GM08714 (cell line): ENCODE measurements around the gene GLRX.
"Not testable (repeated sequence)": the region's sequence is repeated elsewhere in the genome, so short reads cannot be mapped to it uniquely, and the experiment has no call there.

ENCODE experiments used
- H3K4me3 ChIP-seq: fragments of 200-500 bp; sonication (Bioruptor generic); 2 replicates; pipeline ENCODE4 v1.5.1; 2014; ENCODE audit warnings: mild to moderate bottlenecking, low read length, inconsistent platforms
- ZNF274 ChIP-seq: IDR thresholded peaks from 2 replicates; pipeline ENCODE4 v1.6.1; 2012; ENCODE audit warnings: mild to moderate bottlenecking, low read depth, low read length

GLRX gene

DNA sequence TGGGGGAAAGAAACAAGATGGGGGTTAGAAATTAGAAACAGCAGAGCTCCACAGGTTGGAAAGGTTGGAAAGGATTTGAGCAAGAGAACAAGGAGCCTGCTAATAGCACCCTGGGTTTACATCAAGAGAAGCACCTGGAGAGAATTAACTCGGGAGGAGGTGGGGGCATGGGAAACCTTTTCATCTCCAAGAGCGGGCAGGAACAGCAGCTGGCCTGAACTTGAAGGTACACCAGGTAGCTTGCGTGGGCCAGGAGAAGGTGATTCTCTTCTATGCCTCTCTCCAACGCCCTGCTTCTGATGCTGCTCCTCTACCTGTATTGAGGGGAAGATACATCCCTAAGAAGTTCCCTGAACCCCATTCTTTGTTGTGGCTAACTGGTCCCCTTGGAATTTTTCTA lies 37.1 kb upstream of the GLRX start:
- TF ChIP-seq ZNF274 = no peak
- no peak overlapping the region for H3K4me3 ChIP-seq

GRCh38 chr5:95858661-95859595 lies 36.4 kb upstream of the GLRX start:
- H3K4me3 ChIP-seq = no peak overlapping the region
- no peak for TF ChIP-seq ZNF274

- TF ChIP-seq ZNF274 = no peak
- no peak overlapping the region for H3K4me3 ChIP-seq
Measured at GRCh38 chr5:95858023-95858461, 35.5 kb upstream of the GLRX start.

DNA sequence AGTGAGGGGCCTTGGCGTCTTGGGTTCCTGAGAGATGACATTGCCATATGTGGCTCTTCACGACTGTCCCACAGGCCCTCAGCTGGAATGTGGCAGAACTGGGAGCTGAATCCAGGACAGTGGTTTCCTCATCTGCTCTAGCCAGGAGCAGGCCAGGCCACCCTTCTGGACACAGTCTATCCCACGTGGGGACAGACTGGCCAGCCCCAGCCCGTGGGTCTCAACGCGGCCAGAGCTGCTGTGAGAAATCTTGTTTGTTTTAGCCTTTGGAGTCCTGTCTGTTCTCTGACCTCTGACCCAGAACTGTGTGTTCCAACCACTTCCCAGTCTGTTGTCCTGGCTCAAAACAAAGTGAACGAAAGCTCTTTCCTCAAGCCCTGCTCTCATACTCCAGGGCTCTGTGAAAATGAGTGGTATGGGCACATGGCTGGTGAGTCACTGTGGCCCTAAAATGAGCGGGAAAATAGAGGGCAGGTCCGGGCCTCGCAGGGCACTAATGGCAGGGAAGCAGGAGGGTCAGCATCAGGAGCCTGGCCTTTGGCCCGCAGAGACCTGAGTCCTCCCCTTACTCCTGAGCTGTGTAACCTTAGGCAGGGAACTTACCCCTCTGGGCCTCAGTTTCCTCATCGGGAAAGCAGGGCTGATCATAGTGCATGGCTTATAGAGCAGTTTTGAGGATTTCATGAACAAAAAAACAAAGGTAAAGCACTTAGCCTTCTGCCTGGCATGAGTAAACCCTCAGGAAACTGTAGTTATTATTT lies 34.8 kb upstream of the GLRX start:
- H3K4me3 ChIP-seq = no peak overlapping the region
- TF ChIP-seq ZNF274 = no peak

DNA sequence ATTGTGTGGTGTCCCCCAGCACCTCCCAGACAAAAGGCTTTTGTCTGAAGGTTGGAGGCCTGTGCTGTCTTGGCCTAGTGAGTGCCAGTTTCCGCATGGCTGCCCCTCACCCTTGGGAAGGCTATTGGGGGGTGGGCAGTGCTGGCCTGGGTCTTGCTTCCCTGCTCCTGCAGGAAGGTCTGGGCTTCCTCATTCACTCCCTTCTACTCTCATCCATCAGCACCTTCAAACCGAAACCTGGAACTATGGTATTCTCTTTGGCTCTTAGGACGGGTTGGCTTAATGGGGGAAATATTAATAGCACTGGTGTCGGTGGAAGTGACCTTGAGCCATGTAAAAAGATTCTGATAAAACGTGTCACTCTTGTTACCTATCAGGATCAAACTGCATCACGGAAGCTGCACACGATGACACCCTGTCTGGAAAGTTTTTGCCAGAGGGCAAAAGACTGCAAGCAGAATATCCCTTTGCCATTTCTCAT lies 34.0 kb upstream of the GLRX start:
- H3K4me3 ChIP-seq = no peak overlapping the region
- no peak for TF ChIP-seq ZNF274

GRCh38 chr5:95853490-95853889 lies 31.0 kb upstream of the GLRX start:
- no peak for TF ChIP-seq ZNF274
- no peak overlapping the region for H3K4me3 ChIP-seq

DNA sequence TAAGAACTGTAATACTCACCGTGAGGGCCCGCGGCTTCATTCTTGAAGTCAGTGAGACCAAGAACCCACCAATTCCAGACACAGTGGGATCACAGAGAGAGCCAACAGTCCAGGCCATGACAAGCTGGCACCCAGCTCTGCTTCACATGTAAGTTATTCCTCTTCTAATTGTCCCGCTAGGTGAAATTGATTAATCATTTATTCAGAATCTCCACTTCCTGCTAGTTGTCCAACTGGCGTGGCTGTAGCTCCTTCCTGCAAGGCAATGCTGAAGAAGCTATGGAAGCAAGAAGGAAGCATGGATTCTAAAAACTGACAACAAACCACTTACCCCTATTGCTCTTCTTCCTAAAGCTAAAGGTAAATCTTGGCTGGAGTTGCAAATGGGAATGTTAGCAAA lies 30.0 kb upstream of the GLRX start:
- no peak overlapping the region for H3K4me3 ChIP-seq
- TF ChIP-seq ZNF274 = no peak

GRCh38 chr5:95851141-95851540 lies 28.6 kb upstream of the GLRX start:
- H3K4me3 ChIP-seq = not testable (repeated sequence)

DNA sequence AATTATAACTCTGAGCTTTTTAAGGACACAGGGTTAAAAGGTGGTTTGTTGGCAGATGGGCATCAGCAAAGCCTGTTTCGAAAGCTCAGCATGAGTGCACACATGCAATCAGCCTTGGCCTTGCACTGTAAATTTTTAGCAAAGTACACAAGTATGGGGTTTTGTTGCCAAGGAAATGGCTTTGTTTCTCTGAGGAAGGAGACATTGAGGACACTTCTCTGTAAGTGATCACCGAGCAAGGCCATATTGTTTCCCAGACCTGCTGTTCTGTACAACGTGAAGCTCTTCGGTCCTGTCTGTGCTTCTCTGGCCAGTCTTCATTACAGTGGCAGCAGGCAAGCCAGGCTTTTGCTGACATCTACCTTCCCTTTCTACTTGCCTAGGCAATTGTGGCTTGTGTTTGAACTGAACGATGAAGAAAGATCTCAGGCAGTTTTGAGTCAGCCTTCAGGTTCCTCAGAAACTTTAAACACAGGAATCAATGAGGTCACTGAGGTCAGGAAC lies 27.9 kb upstream of the GLRX start:
- no peak overlapping the region for H3K4me3 ChIP-seq
- TF ChIP-seq ZNF274 = no peak

DNA sequence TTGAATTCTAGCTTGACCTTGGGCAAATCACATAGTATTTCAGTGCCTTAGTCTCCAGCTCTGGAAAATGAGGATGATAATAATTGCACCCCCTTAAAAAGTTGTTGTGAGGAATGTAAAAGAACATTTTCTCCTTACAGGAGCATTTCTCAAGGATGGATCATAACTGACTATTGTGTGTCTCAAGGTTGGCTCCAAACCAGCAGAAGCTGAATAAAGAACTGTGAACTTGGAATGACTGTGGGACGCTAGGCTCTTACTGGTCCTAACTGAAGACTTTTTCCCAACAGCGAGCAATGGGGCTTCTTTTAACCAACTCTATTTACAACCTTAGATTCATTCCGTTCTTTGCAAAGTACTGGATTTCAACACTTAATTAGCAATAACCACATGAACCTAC lies 26.2 kb upstream of the GLRX start:
- TF ChIP-seq ZNF274 = no peak
- no peak overlapping the region for H3K4me3 ChIP-seq

GRCh38 chr5:95847261-95847592 lies 24.7 kb upstream of the GLRX start:
- no peak for TF ChIP-seq ZNF274
- no peak overlapping the region for H3K4me3 ChIP-seq

DNA sequence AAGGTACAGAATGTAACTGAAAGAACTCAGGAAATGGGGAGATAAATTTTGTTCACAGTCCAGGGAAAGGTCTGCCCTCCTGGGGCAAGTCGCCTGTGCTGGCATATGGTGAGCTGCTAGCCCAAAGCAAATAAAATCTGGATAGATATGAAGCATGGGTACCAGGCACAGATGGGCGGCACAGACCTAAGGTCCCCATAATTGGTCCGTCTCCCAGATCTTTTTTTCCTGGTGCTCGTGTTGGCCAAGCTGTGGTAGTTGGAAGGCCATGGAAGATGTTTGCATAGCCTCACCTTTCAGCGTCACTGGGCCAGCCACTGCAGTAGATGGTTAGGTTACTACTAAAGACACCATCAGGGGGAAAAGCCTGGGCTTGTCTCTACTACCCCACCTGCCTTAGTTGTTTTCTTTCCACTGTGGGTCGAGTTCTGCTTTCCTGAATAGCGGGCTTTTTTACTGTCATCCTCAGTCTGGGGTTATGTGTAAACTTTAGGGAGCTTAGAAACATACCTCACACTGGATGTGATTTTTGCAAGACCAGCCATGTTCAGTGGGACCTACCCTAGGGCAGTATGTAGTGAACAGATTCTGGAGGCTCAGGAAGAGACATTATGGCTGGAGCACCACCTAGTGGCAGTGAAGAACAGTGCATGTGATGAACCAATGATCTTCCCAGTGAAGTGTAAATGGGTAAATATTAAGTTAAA lies 24.2 kb upstream of the GLRX start:
- no peak for TF ChIP-seq ZNF274
- H3K4me3 ChIP-seq = no peak overlapping the region

- no peak overlapping the region for H3K4me3 ChIP-seq
- TF ChIP-seq ZNF274 = no peak
Measured at GRCh38 chr5:95845391-95845790, 22.9 kb upstream of the GLRX start.

DNA sequence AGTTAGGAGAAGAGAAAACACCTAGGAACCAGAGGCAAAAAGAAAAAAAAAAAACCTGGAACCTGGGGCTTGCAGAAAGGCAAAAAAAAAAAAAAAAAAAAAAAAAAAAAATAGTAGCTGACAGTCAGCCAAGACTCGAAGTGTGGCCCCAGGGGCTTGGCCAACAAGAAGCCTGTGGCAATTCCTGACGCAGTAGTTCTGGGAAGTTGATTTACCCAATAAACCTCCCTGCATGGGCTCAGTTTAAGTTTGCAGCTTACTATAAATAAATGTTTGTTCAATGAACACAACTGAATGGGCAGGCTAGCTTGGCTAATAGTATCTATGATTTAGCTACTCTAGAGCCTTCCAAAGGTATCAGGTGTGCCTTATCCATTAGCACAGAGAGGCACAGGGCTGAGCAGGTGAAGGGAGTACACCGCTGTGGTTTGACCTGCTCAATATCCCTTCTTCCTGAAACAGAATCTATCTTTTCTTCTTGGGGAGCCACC lies 21.3 kb upstream of the GLRX start:
- no peak for TF ChIP-seq ZNF274
- H3K4me3 ChIP-seq = no peak overlapping the region
